ENCODE results near the gene MAGEA11.

The MAGEA11 gene

GRCh38 chrX:149681182-149681581, 30.7 kb upstream of the MAGEA11 start:
- Histone ChIP-seq H3K9ac (ENCODE audit: low read length) (no peak overlapping the region), H3K79me2 (ENCODE audit: insufficient read depth, low read length) (no peaks in the 10 kb centered on the region), H4K20me1 (ENCODE audit: low read depth, low read length) (no peaks in the 10 kb centered on the region), H3K36me3 (ENCODE audit: low read length) (no peaks in the 10 kb centered on the region), H3K9me2 (replicated peaks; ENCODE audit: insufficient read depth, low read length) (no peaks in the 10 kb centered on the region), H3K27ac (ENCODE audit: low read depth, low read length) (no peak overlapping the region), H3F3A (ENCODE audit: insufficient read depth) (no peaks in the 10 kb centered on the region), H3K4me2 (ENCODE audit: low read depth, low read length, poor library complexity, severe bottlenecking) (no peak overlapping the region), H3K4me3 (ENCODE audit: insufficient read depth, low read length, poor library complexity, severe bottlenecking) (no peak overlapping the region), H3K9me3 (ENCODE audit: insufficient read depth, low read length) (no peaks in the 10 kb centered on the region), H3K27me3 (ENCODE audit: low read length) (no peaks in the 10 kb centered on the region), H2AFZ (ENCODE audit: low read depth, low read length, severe bottlenecking) (no peak overlapping the region)
- TF ChIP-seq CTCF (IDR thresholded peaks at IDR 0.05; ENCODE audit: insufficient read depth, low read length, poor library complexity, severe bottlenecking) (no peak), EZH2phosphoT487 (conservative IDR thresholded peaks at IDR 0.05; ENCODE audit: low read length) (no peak)

GRCh38 chrX:149682031-149682430, 29.8 kb upstream of the MAGEA11 start:
- Histone ChIP-seq H3K36me3 (ENCODE audit: low read length) (no peaks in the 10 kb centered on the region), H3K27ac (ENCODE audit: low read depth, low read length) (no peak overlapping the region), H3K79me2 (ENCODE audit: insufficient read depth, low read length) (no peaks in the 10 kb centered on the region), H2AFZ (ENCODE audit: low read depth, low read length, severe bottlenecking) (no peak overlapping the region), H4K20me1 (ENCODE audit: low read depth, low read length) (no peaks in the 10 kb centered on the region), H3F3A (ENCODE audit: insufficient read depth) (no peaks in the 10 kb centered on the region), H3K4me2 (ENCODE audit: low read depth, low read length, poor library complexity, severe bottlenecking) (no peak overlapping the region), H3K9me2 (replicated peaks; ENCODE audit: insufficient read depth, low read length) (no peaks in the 10 kb centered on the region), H3K9ac (ENCODE audit: low read length) (no peak overlapping the region), H3K9me3 (ENCODE audit: insufficient read depth, low read length) (no peaks in the 10 kb centered on the region), H3K27me3 (ENCODE audit: low read length) (no peaks in the 10 kb centered on the region), H3K4me3 (ENCODE audit: insufficient read depth, low read length, poor library complexity, severe bottlenecking) (no peak overlapping the region)
- no peak for TF ChIP-seq EZH2phosphoT487 (conservative IDR thresholded peaks at IDR 0.05; ENCODE audit: low read length)
- TF ChIP-seq CTCF (IDR thresholded peaks at IDR 0.05; ENCODE audit: insufficient read depth, low read length, poor library complexity, severe bottlenecking), result no peak

GRCh38 chrX:149682956-149683947, 28.6 kb upstream of the MAGEA11 start:
- Histone ChIP-seq H3K9ac (ENCODE audit: low read length) (no peak overlapping the region), H3K9me2 (replicated peaks; ENCODE audit: insufficient read depth, low read length) (no peaks in the 10 kb centered on the region), H3K4me3 (ENCODE audit: insufficient read depth, low read length, poor library complexity, severe bottlenecking) (no peak overlapping the region)

More at GRCh38 chrX:149682956-149683947, 28.6 kb upstream of the MAGEA11 start:
- H3K36me3 ChIP-seq (ENCODE audit: low read length), result no peaks in the 10 kb centered on the region
- no peak overlapping the region for H3K4me2 ChIP-seq (ENCODE audit: low read depth, low read length, poor library complexity, severe bottlenecking)
- H3K9me3 ChIP-seq (ENCODE audit: insufficient read depth, low read length), result no peaks in the 10 kb centered on the region
- TF ChIP-seq CTCF (IDR thresholded peaks at IDR 0.05; ENCODE audit: insufficient read depth, low read length, poor library complexity, severe bottlenecking), result no peak
- TF ChIP-seq EZH2phosphoT487 (conservative IDR thresholded peaks at IDR 0.05; ENCODE audit: low read length), result no peak
- no peaks in the 10 kb centered on the region for H3F3A ChIP-seq (ENCODE audit: insufficient read depth)
- no peaks in the 10 kb centered on the region for H3K27me3 ChIP-seq (ENCODE audit: low read length)
- H2AFZ ChIP-seq (ENCODE audit: low read depth, low read length, severe bottlenecking), result no peak overlapping the region
- H3K79me2 ChIP-seq (ENCODE audit: insufficient read depth, low read length), result no peaks in the 10 kb centered on the region
- no peaks in the 10 kb centered on the region for H4K20me1 ChIP-seq (ENCODE audit: low read depth, low read length)
- no peak overlapping the region for H3K27ac ChIP-seq (ENCODE audit: low read depth, low read length)

Data from SU-DHL-6 (cell line).